HG03108 (cell line): ENCODE data around the gene HTRA3.

Experiments used
- ATAC-seq: cut with Tn5 transposase; IDR thresholded peaks from one replicate; pipeline ENCODE4 v1.9.1; 2021; ENCODE audit warnings: moderate library complexity; ENCODE audit not compliant: unreplicated experiment

The HTRA3 gene

GRCh38 chr4:8306511-8307021 lies 37.0 kb downstream of the HTRA3 start:
- ATAC-seq: no peak

GRCh38 chr4:8307121-8307520 lies 37.6 kb downstream of the HTRA3 start:
- no peak for ATAC-seq

- no peak for ATAC-seq
These were observed 38.2 kb downstream of the HTRA3 start for GRCh38 chr4:8307714-8308113.

GRCh38 chr4:8308144-8308543 lies 38.6 kb downstream of the HTRA3 start:
- ATAC-seq: no peak

GRCh38 chr4:8308856-8309771 lies 39.6 kb downstream of the HTRA3 start:
- no peak for ATAC-seq

GRCh38 chr4:8310306-8310705 lies 40.8 kb downstream of the HTRA3 start:
- ATAC-seq: no peak

- ATAC-seq: no peak
These were observed 41.8 kb downstream of the HTRA3 start for GRCh38 chr4:8311101-8312068.

GRCh38 chr4:8312069-8312445 lies 42.5 kb downstream of the HTRA3 start:
- no peak for ATAC-seq

GRCh38 chr4:8312976-8313375 lies 43.4 kb downstream of the HTRA3 start:
- ATAC-seq: no peak

- no peak for ATAC-seq
These were observed 45.2 kb downstream of the HTRA3 start for GRCh38 chr4:8314691-8315255.

- ATAC-seq: no peak
These were observed 46.1 kb downstream of the HTRA3 start for GRCh38 chr4:8315435-8316250.

GRCh38 chr4:8316251-8316771 lies 46.8 kb downstream of the HTRA3 start:
- ATAC-seq: no peak

GRCh38 chr4:8316911-8317351 lies 47.4 kb downstream of the HTRA3 start:
- no peak for ATAC-seq

- ATAC-seq: no peak
These were observed 47.9 kb downstream of the HTRA3 start for GRCh38 chr4:8317474-8317873.

GRCh38 chr4:8318509-8318908 lies 49.0 kb downstream of the HTRA3 start:
- ATAC-seq: no peak

GRCh38 chr4:8319061-8319460 lies 49.5 kb downstream of the HTRA3 start:
- ATAC-seq: no peak

GRCh38 chr4:8319731-8320385 lies 50.3 kb downstream of the HTRA3 start:
- no peak for ATAC-seq

GRCh38 chr4:8320386-8320750 lies 50.8 kb downstream of the HTRA3 start:
- no peak for ATAC-seq

GRCh38 chr4:8321220-8321619 lies 51.7 kb downstream of the HTRA3 start:
- ATAC-seq: no peak

GRCh38 chr4:8321771-8322170 lies 52.2 kb downstream of the HTRA3 start:
- ATAC-seq: no peak
